Hepatic stellate cell (primary cell): ENCODE measurements around the gene MAPK8IP3.
"Not testable (repeated sequence)": the region's sequence is repeated elsewhere in the genome, so short reads cannot be mapped to it uniquely, and the experiment has no call there.

Experiments
- DNase-seq: peaks from one replicate; pipeline ENCODE4 v3.0.0; 2011; ENCODE audit warnings: low spot score

Gene MAPK8IP3

DNA sequence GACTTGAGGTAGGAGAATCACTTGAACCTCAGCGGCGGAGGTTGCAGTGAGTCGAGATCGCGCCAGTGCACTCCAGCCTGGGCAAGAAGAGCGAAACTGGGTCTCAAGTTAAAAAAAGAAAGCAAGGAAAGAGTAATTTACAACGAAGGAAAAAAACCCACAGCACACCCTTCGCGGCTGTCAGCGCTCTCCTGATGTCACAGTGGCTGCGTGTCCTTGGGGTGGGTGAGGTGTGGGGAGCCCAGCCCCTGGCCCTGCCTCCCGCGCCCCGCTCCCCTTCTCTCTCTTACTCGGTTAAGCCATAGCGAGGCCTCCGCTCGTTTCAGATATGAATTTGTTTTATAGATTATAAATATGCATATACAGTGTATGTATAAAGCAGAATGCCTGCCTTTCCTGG is 28.7 kb upstream of the MAPK8IP3 start:
- DNase-seq: no peak

DNA sequence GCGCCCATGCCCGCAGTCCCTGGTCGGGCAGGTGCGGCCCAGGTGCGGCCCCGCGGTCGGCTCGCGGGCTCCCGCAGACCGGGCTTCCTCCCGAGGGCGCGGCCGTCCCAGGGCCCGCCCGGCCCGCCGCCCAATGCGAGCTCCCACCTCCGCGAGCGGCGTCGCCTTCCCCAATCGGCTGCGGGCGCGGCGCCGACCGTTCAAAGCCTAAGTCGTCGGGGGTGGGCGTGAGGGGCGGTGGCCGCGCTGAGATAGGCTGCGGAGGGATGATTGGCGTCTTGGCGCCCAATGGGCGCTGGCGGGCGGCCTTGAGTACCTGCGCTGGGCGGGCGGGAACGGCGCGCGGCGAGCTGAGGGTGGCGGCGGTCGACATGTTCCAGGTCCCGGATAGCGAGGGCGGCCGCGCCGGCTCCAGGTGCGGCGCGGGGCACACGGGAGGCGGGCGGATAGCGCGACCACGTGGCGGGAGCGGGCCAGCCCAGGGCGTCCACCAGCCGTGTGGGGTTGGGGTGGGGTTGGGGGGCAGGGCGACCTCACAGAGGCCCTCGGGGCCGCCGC is 28.0 kb upstream of the MAPK8IP3 start, which contains the start of gene JPT2:
TSS of gene JPT2 (plus strand) at position 338 of the 558 bp plus-strand sequence. CDS start at position 372, 34 bp downstream.
- peak; percentile 100 for DNase-seq

DNA sequence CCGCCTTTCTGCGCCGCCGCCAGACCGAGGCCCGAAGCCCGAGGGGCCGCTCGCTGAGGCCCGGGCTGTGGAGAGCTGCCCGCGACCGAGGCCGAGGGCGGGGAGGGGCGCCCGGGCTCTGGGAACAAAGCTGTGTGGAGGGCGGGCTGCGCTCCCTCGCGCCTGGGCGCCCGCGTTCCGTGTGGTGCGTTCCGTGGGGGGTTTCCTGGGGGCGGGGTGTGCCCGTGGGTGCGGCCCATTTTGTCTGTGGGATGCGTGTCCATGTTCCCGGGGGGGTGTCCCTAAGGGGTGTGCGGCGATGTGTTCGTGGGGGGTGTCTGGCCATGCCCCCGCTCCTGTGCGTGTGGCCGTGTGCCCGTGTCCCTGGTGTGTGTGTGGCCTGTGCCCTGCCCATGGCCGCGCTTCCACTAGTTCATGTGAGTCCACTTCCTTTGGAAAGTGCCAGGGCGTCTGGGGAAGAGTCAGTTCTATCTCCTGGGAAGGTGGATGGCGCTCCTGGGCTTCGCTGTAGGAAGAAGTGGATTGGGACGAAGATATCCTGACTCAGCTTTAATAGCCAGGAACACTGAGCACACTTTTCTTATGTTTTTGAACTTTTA is 27.4 kb upstream of the MAPK8IP3 start:
- peak; percentile 59 for DNase-seq

DNA sequence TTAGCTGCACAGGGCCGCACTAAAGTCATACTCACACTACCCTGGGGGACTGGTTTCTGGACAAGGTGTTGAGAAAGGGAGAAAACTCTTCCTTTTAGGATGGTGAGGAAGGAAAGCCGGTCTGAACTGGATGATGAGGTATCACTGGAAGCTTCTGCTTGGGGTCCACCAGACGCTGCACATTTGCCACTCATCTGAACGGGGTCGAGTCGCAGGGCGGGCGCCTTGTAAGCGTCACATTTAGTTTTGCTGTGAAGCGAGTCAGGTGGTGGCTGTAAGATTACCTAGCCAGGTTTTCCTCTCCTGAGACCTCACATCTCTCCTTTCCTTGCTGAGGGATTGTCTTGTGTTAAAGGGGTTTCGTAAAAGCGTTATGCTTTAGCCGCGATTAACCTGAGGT is 25.6 kb upstream of the MAPK8IP3 start:
- DNase-seq: no peak

DNA sequence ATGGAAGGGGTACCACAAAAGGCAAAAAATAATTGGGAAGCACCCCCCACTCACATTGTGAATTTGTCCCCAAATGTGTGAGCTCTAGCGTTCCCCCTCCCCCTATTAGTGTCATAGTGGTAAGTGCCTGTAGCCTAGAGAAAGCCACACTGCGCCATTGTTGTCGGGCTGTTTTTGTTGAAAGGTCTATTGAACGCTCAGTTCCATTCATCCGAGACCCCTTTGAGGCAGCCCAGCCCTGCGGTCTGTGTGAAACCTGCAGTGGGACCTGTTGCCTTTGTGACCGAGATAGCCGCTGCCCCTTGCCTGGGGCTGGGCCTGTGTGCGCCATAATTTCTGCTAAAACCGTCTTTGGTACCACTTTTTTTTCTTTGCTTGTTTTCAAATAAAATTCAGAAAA is 25.0 kb upstream of the MAPK8IP3 start:
- no peak for DNase-seq

DNA sequence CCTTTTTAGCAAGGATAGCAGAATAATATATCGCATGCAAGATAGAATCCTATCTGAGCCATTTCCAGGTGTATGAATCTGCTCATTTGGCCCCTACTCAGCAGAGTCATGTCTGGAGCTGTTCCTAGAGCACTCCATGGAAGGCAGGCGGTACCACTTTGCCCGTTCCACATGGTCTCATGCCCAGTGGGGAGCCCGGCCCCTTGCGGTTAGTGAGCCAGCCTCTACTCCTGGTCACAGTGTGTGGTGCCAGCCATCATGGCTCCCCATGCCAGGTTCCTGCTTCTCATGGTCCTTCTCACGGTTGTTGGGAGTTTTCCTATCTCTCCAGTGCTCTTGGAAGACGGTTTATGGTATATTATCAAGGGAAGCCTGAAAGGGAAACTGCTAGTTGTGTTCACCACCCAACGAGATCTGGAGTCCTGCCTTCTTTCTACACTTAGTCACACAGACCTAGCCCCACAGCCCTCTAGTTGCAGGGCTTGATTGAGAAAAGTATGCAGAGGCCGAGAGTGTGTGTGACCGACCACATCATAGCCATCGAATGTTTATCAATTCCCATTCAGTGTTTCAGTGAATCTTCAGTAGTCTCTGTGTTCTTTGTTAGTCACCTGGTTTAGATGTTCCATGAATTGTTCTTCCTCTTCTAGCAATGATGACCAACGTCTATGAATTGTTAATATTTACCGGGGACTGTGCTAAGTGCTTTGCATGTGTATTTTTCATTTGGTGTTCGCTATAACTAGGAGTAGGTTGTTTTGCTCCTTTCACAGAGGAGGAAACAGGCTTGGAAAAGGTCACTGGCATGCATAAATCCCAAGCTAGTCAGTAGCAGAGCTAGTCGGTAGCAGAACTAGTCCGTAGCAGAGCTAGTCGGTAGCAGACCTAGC is 18.3 kb upstream of the MAPK8IP3 start:
- no peak for DNase-seq

DNA sequence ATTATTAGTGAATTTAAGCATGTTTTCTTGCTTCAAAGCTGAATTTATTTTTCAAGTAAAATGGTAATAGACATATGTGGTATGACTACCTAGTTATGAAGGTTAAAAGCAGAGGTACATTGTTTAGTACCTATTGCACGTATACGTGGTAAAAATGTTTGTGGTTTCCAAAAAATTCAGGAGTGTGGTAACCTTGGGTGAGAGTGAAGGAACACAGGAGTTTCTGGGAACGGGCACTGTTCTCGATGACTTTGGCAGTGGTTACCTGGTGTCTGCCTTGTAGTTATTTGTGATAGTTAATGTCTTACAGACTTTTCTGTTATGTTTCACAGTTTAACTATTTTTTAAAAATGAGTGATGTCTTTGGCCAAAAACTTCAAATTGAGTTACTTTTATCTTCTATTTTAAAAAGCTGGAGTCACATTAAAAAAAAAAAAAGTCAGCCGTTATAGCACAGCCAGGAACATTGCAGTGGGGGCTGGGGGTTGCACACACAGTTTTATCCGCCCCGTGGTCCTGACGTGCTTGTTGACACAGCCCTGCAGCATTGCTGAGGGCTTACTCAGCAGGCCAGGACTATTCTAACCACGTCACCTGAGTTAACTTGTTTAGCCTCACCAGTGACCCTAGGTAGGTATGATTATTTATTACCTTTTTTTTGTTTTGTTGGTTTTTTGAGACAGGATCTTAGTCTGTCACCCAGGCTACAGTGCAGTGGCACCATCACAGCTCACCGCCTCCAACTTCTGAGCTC is 17.0 kb upstream of the MAPK8IP3 start:
- DNase-seq: no peak

DNA sequence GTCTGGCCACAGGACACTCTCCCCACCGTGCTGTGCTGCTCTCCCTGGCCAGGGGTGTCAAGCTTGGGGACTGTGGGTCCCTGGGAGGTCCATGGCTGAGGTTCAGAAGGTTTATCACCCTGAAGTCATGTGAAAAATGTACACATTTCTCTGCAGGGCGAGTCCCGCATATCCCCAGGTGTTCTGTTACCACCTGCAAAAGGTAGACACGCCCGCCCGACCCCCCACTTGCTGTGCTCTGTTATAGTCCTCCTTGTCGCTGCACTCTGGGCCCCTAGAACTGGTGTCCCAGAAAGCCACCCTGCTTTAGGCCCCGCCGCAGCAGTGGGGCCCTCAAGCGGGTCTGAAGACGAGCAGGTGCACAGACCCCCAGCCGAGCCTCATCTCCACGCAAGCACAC is 16.1 kb upstream of the MAPK8IP3 start:
- no peak for DNase-seq

DNA sequence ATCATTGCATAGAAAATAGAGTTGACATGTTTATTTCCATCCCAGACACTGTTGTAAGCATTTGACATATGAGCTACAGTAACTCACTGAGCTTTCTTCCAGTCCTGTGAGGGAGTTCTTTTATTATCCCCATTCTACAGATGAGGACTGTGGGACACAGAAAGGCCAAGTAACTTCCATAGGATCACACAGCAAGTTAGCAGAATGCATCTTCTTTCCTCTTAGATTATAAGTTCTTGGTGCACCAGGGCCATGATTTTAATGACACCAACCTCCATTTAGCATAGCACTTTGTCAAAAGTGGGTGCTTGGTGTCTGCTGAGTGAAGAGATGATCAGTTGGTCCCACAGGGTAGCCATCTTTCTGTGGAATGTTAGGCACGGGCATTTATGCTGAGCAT is 15.2 kb upstream of the MAPK8IP3 start:
- DNase-seq: no peak

DNA sequence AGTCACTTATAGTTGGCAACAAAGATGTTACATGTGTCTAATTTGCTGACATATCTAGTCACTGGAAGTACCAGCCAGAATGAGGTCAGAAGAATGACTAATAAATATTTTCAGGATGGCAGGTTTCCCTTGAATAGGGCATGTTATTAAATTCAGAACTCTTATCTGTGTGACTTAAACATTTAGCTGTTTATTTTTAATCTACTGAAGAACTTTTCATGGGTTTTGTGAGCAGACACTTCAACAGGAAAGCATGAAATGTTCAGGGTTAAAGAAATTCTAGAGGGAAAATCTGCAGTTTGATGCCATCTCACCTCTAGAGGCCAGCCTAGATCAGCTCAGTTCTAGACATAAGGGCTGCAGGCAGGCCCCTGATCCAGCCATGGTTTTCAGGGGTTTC is 14.7 kb upstream of the MAPK8IP3 start:
- DNase-seq: peak; percentile 40

DNA sequence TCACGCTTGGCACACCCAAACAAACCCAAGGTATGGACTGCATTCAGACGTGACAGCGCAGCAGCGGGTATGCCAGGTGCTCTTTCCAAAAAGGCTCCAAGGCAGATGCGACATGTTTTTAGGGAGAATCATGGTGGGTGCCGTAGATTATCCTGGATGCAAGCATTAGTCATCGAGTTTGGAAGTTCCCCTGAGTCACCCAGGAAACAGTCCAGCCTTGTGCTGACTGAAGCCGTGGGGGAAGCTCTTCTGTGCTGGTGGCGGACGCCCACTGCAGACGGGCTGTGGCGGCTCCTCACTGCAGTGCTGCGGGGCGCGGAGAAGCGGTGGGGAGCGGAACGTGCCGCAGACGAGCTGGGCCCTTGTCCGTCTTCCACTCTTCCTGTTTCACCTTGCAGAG is 14.0 kb upstream of the MAPK8IP3 start:
- peak; percentile 69 for DNase-seq

DNA sequence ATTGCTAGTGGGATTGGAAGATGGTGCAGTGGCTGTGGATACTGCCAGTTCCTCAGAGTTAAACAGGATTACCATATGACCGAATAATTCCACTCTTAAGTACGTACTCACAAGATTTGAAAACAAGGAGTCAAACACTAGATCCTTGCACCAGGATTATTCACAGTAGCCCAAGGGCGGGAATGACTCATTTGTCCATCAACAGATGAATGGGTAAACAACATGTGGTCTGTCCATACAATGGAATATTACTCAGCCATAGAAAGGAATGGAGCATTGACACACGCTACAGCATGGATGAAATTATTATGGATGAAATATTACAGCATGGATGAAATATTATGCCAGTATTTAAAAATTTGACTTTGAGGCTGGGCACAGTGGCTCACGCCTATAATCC is 9.1 kb upstream of the MAPK8IP3 start:
- no peak for DNase-seq

DNA sequence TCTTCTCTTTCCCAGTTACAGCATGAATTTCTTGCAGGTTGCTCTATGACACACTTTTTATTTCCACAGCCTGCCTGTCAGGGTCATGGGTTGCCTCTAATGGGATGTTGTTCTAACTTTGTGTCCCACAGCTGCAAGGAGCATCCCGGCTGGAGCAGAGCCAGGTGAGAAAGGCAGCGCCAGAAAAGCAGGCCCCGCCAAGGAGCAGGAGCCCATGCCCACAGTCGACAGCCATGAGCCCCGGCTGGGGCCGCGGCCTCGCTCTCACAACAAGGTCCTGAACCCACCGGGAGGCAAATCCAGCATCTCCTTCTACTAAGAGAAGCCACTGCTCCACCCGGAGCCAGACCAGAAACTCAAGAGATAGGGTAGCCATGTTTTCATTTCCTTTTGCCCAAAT is 7.3 kb upstream of the MAPK8IP3 start:
- DNase-seq: no peak

DNA sequence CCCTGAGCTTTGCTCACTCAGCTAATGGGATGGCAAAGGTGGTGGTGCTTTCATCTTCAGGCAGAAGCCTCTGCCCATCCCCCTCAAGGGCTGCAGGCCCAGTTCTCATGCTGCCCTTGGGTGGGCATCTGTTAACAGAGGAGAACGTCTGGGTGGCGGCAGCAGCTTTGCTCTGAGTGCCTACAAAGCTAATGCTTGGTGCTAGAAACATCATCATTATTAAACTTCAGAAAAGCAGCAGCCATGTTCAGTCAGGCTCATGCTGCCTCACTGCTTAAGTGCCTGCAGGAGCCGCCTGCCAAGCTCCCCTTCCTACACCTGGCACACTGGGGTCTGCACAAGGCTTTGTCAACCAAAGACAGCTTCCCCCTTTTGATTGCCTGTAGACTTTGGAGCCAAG is 5.7 kb upstream of the MAPK8IP3 start:
- DNase-seq: no peak

DNA sequence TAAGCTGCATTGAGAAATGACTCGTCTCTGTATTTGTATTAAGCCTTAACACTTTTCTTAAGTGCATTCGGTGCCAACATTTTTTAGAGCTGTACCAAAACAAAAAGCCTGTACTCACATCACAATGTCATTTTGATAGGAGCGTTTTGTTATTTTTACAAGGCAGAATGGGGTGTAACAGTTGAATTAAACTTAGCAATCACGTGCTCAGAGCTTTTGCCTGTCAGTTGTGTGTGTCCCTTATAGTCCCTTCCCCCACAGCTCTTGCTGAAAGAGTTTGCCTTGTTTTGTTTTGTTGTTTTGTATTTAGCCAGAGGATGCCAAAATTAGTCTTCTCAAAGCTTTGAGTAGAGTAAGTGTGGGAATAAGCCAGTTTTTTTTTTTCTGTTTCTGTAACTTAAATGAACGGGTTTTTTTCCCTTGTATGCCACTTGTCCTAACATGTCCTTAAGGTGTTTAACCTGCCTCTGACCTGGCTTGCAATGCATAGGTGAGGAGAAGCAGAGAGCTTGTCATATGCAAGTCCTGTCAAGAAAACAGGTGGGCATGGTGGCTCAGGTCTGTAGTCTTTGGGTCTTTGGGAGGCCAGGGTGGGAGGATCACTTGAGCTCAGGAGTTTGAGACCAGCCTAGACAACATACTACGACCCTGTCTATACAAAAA is 4.6 kb upstream of the MAPK8IP3 start:
- DNase-seq: no peak

DNA sequence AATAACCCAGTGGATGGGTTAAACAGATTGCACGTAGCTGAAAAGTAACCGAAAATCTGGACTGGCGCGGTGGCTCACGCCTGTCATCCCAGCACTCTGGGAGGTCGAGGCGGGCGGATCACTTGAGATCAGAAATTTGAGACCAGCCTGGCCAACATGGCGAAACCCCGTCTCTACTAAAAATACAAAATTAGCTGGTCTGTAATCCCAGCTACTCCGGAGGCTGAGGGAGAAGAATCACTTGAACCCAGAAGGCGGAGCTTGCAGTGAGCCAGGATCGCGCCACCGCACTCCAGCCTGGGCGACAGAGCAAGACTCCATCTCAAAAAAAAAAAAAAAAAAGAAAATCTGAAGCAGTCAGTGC is 689 bp upstream of the MAPK8IP3 start:
- not testable (repeated sequence) for DNase-seq

DNA sequence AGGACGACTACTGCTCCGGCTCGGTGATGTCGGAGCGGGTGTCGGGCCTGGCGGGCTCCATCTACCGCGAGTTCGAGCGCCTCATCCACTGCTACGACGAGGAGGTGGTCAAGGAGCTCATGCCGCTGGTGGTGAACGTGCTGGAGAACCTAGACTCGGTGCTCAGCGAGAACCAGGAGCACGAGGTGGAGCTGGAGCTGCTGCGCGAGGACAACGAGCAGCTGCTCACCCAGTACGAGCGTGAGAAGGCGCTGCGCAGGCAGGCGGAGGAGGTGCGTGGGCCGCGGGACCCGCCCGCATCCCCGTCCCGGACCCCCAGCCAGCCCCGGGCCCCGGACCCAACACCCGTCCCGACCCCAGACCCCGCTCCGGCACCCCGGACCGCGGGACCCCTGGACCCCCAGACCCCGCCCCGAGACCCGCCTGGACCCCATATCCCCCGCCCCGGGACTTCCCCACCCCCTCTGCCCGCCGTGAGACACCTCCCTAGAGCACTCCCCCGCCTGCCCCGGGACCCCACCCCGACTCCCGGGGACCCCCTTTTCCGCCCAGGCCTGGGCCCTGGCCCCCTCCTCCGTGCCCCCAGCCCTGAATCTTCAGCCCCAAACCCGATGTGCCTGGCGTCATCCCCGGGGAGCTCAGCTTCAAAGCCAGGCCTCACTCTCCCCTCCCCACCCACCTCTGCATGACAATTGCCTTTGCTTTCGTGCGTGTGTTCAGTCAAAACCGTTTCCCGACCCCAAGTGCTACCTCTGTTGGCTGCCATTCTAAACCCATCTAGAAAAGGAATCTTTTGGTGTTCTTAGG is 594 bp downstream of the MAPK8IP3 start:
- DNase-seq: peak; percentile 75

DNA sequence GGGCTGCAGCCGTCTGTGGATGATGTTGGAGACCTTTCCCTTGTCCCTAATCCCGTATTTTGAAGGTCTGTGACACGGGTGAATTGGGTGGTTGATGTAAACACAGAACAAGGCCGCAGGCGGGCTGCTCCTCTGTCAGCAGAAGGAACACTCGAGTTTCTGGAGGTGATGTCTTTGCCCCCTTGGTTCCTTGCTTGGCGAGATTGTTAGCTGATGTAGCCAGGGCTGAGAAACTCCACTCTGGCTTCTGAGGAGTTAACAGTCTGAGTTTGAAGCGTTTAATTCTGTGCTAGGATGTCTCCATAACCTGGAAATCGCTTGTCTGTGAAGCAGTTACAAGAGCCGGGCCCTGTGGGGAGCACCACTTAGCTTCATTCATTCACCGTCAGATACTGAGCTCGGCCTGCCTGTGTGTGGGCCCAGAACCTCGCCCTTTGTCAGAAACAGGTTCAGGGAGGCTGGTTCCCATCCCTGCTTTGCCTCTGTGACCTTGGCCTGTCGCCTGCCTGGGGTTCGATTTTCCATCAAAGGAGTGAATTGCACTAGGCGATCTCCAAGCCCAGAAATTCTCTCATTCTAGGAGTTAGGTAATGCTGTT is 1.3 kb downstream of the MAPK8IP3 start:
- DNase-seq: peak; percentile 57

DNA sequence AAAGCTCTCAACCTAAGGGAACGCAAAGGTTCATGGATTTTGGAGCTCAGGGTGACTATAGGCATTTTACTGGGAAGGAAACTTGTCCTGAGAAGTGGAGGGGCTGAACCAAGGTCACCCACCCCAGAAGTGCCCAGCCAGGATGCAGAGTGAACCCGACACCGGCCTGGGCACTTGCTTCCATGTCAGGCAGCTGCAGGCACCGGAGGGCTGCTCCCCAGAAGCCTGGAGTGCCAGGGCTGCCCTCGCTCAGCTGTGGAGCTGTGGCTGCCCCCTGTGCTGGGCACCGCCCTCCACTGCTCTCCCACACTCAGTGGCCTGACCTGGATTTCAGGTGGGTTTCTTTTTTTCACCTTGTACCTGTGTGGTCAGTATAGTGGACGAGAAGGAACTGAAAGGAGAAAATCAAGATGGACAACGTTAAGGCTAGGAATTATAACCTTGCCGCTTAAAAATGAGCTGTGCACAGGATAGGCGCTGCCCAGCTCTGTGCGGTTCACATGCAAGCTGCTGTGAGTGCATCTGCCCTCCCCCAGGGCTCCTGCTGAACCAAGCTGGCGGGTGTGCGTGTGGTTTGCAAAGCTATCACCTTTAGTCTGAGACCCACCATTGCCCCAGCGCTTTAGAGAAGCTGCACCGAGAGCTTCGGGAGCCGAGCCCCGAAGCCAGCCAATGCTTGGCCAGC is 2.2 kb downstream of the MAPK8IP3 start:
- DNase-seq: no peak

DNA sequence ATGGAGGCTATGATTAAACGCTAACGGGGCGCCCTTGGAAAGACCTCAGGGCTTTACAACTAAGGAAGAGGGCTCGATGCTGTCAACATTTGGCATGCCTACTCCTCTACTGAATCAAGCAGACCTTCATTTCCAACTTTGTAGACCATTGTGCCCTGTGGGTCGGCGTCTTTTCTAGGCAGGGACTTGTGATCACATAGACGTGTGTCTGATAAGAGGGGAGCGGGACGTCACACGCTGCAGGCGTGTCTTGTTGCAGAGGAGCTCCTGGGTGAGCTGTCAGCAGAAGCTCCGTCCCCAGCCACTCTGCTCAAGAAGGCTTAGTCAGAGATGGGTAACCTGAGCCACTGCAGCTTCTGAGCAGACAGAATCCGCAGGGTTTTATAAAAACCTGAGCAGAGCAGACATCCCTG is 2.8 kb downstream of the MAPK8IP3 start:
- no peak for DNase-seq
